HUDEP-2 (cell line): Measurements from ENCODE around the gene ERI2.

Source experiments
- DNase-seq, 76 experiments: peaks; one replicate each; lab custom pipeline; 2025; ENCODE audit not compliant: unreplicated experiment in 76 of 76; lab: John Stamatoyannopoulos, UW

Gene ERI2

DNA sequence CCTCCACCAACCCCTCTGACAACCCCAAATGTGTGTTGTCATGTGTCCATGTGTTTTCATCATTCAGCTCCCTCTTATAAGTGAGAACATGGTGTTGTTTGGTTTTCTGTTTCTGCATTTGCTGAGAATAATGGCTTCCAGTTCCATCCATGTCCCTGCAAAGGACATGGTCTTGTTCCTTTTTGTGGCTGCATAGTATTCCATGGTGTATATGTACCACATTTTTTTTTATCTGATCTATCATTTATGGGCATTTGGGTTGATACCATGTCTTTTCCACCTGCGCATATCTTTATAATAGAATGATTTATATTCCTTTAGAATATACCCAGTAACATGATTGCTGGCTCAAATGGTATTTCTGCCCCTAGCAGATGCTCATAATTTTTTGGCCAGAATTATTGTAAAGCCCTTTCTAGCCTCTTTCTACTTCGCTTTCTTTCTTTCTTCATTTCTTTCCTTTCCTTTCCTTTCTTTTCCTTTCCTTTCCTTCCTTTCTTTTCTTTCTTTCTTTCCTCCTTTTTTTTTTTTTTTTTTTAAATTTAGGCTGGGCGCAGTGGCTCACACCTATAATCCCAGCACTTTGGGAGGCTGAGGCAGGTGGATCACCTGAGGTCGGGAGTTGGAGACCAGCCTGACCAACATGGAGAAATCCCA lies 12.8 kb upstream of the ERI2 start:
- no peak for DNase-seq

GRCh38 chr16:20814784-20815183 lies 8.5 kb upstream of the ERI2 start:
- DNase-seq: peak in 30 of 76 experiments; percentile 4 to 70 (median 30)

- no peak for DNase-seq
Measured at GRCh38 chr16:20812510-20812909, 6.2 kb upstream of the ERI2 start.

DNA sequence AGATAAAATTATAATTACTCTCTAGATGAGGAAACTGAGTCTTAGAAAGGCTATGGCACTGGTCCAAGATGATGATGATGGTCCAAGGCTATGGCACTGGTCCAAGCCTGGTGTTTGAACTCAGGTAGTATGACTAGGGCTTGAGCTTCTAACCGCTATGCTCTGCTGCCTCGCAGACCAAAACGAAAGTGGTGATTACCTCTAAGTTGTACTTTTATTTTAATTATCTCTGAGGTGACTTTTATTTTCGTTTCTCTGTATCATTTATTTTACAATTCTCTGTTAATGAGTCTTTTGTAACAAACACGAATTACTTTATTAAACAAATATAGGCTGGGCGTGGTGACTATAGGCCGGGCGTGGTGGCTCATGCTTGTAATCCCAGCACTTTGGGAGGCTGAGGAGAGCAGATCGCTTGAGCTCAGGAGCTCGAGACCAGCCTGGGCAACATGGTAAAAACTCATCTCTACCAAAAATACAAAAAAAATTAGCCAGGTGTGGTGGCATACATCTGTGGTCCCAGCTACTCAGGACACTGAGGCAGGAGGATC lies 5.7 kb upstream of the ERI2 start:
- no peak for DNase-seq

DNA sequence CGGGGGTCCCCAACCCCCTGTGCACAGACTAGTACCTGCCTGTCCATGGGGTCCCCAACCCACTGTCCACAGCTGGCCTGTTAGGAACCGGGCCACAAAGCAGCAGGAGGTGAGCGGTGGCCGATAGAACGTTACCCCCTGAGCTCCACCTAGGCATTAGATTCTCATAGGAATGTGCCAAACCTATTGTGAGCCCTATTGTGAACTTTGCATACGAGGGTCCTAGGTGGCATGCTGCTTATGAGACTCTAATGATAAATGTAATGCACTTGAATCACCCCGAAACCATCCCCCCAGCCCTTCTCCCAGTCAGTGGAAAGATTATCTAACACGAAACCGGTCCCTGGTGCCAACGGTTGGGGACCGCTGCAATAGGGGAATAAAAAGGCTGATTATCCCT lies 1.6 kb upstream of the ERI2 start:
- no peak for DNase-seq

DNA sequence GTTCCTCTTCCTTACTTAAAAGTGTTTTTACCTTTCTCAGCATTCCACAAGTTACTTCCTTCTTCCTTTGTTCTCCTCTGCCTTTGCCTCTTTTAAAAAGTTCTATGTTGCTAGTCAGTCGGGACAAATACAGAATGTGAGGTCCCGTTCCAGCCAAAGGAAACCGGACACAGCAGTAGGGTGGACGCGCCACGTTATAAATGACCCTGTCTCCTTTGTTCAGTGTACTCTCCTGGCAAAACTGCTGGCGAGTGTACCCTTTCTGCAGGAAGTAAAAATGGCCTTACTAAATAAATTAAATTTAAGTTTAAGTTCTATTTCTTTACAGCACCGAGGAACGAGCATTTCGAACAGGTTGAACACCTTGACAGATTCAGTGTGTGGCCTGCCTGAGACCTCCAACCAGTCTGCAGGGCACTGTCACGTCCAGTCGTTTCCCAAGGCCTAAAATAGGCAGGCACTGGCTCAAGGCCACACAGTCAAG lies 546 bp downstream of the ERI2 start:
- peak in 7 of 76 experiments; percentile 35 to 58 (median 44) for DNase-seq

DNA sequence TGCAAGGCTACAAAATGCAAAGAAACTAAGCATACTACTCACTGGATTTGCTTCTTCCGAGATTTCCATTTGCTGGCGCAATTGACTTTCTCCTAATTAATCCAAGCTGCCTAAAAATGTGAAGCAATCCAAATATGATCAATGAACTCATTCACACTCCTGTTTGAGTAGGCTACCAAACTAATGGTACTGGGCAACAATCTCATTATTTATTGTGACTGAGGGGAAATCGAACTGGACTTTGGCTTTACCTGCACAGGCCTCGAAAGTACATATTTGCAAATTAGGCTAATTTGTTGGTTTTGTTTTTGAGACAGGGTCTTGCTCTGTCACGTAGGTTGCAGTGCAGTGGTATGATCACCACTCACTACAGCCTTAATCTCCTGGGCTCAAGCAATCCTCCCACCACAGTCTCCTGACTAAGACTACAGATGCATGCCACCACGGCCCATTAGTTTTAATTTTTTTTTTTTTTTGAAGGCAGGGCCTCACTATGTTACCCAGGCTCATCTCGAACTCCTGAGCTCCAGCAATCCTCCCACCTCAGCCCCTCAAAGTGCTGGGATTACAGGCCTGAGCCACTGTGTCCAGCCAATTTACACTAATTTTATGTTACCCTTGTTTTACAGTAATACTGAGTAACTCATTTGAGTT lies 2.6 kb downstream of the ERI2 start:
- peak in 16 of 76 experiments; percentile 1 to 50 (median 21) for DNase-seq

DNA sequence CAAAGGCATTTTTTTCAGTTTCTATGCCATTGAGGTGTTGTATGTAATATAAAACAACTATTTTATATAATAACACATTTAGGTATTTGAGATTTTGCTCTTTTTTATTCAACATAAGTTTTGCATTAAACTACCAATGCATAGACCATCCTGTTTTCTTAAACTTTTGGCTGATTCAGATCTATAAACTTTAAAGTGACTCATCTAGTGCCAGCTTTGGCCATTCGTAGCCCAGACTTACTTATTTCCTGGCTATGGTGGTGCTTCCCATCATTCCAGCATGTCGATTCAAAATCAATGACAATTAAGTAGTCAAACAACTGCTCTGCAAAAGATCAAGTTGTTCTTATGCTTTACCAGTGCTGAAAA lies 3.1 kb downstream of the ERI2 start:
- no peak for DNase-seq

GRCh38 chr16:20801278-20801677 lies 5.0 kb downstream of the ERI2 start:
- no peak for DNase-seq

- DNase-seq: peak in 15 of 76 experiments; percentile 2 to 55 (median 17)
Measured at GRCh38 chr16:20799599-20799998, 6.7 kb downstream of the ERI2 start.

DNA sequence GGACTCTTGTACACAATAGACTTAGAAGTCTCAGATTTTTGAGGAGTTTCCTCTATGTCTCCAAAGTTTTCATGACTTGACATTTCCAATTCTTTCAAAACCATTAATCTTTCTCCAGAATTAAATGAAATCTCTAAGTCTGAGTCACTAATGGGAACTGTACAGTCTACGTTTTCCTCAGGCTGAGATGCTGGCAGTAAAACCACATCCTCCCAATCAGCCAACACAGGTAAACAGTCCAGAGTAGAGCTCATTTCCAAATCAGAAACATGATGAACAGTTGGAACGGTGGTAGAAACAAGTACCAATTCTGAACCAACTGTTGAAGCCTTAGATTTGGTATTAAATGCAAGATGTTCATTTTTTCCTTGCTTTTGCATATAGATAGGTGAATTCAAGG lies 7.9 kb downstream of the ERI2 start:
- no peak for DNase-seq

GRCh38 chr16:20791923-20792612 lies 14.2 kb downstream of the ERI2 start:
- no peak for DNase-seq

DNA sequence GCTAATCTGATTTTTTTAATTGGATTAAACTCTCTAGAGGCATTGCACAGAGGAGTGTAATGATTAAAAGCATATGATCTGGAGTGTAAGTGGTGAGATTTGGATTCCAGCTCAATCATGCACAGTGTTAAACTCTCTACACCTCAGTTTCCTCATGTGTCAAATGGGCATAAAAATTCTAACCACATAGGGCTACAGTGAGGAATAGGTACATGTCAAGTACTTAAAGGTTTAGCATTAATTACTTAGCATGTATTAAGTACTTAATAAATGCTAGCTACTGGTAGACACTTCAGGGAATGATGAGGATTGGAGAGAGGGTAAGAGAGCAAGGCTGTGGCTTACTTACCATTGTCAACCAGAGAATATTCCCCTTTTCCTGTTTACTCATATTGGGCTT lies 17.1 kb downstream of the ERI2 start:
- DNase-seq: no peak

GRCh38 chr16:20784204-20784603 lies 22.1 kb downstream of the ERI2 start:
- no peak for DNase-seq

- no peak for DNase-seq
Measured at GRCh38 chr16:20782470-20782869, 23.8 kb downstream of the ERI2 start.

GRCh38 chr16:20781697-20782096 lies 24.6 kb downstream of the ERI2 start:
- DNase-seq: no peak

- DNase-seq: peak in 74 of 76 experiments; percentile 3 to 85 (median 58)
Measured at GRCh38 chr16:20774703-20775362, 31.4 kb downstream of the ERI2 start.

DNA sequence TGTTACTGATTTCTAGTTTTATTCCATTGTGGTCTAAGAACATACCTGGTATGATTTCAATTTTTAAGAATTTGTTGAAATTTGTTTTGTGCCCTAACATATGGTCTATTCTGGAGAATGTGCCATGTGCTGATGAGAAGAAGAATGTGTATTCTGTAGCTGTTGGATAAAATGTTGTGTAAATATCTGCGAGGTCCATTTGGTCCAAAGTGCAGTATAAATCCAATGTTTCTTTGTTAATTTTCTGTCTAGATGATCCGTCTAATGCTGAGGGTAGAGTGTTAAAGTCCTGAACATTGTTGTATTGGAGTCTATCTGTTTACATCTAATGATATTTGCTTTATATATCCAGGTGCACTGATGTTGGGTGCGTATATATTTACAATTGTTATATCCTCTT lies 32.6 kb downstream of the ERI2 start:
- no peak for DNase-seq

GRCh38 chr16:20768818-20769217 lies 37.5 kb downstream of the ERI2 start:
- no peak for DNase-seq

DNA sequence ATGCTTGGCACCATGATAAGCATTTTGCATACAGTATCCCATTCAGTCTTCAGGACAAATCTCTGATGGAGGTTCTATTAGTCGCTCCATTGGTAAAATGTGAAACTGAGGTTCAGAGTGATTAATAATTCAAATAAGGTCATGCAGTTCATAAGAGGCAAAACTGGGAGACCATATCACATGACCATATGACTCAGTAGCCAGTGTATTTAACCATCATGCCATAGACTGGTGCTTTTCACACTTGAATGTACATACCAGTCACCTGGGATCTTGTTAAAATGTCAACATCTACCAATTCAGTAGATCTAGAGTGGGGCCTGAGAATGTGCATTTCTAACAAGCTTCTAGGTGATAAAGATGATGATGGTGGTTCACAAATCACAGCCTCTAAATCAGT lies 38.2 kb downstream of the ERI2 start:
- DNase-seq: no peak

GRCh38 chr16:20767577-20767976 lies 38.7 kb downstream of the ERI2 start:
- no peak for DNase-seq
